ENCODE measurements around the gene MRPL30.

DNA sequence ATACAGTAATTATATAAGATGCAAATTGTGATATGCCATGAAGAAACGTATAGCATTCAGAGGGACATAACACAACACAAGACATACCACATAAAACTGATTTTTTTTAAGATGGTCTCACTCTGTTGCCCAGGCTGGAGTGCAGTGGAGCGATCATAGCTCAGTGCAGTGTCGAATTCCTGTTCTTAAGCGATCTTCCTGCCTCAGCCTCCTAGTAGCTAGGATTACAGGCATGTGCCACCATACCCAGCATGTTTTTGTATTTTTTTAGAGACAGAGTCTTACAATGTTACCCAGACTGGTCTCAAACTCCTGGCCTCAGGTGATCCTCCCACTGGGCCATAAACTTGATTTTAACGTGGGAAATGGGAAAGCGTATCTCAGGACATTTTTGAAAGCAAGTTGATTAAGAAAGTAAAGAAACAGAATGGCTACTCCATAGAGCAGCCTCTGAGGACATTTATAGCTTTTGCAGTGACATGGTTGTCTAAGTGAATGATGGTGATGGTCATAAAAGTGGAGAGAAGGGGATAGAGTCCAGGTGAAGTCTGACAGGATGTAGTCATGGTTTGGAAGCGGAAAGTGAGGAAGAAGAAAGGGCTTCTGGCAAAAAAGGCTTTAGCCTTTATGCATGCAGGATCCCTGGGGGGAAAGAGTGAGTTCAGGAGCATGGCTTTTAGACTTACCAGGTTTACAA is 28.6 kb upstream of the MRPL30 start:
- no peak for TF ChIP-seq EP300 (IDR thresholded peaks at IDR 0.05; ENCODE audit: borderline replicate concordance)
- TF ChIP-seq CEBPB (IDR thresholded peaks at IDR 0.05), result no peak
- TF ChIP-seq, protein P1, sequence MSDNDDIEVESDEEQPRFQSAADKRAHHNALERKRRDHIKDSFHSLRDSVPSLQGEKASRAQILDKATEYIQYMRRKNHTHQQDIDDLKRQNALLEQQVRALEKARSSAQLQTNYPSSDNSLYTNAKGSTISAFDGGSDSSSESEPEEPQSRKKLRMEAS (IDR thresholded peaks at IDR 0.05), result no peak
- TF ChIP-seq ZBTB7A (IDR thresholded peaks at IDR 0.05; ENCODE audit: low read depth), result no peak
- TF ChIP-seq, protein P2, sequence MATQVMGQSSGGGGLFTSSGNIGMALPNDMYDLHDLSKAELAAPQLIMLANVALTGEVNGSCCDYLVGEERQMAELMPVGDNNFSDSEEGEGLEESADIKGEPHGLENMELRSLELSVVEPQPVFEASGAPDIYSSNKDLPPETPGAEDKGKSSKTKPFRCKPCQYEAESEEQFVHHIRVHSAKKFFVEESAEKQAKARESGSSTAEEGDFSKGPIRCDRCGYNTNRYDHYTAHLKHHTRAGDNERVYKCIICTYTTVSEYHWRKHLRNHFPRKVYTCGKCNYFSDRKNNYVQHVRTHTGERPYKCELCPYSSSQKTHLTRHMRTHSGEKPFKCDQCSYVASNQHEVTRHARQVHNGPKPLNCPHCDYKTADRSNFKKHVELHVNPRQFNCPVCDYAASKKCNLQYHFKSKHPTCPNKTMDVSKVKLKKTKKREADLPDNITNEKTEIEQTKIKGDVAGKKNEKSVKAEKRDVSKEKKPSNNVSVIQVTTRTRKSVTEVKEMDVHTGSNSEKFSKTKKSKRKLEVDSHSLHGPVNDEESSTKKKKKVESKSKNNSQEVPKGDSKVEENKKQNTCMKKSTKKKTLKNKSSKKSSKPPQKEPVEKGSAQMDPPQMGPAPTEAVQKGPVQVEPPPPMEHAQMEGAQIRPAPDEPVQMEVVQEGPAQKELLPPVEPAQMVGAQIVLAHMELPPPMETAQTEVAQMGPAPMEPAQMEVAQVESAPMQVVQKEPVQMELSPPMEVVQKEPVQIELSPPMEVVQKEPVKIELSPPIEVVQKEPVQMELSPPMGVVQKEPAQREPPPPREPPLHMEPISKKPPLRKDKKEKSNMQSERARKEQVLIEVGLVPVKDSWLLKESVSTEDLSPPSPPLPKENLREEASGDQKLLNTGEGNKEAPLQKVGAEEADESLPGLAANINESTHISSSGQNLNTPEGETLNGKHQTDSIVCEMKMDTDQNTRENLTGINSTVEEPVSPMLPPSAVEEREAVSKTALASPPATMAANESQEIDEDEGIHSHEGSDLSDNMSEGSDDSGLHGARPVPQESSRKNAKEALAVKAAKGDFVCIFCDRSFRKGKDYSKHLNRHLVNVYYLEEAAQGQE (IDR thresholded peaks at IDR 0.05; ENCODE audit: low read depth), result no peak
- no peak for TF ChIP-seq FOXM1 (IDR thresholded peaks at IDR 0.05; ENCODE audit: borderline replicate concordance, low read depth)
- no peak for TF ChIP-seq TAF1 (IDR thresholded peaks at IDR 0.05; ENCODE audit: low read depth)

All from Ishikawa (cell line).